ENCODE results near the gene AKIP1. TPM values are rescaled to one million over a fixed set of nuclear protein-coding genes. Genes with fewer than 3 reads are reported as not detected.

AKIP1 gene
- polyA plus RNA-seq, 1 donor from 2014 or later = 81.5 TPM

- Histone ChIP-seq H3K9ac (ENCODE audit: low read length) (peak within 1 kb of the TSS; percentile 92), H4K20me1 (ENCODE audit: insufficient read depth) (no peaks in the 10 kb centered on the region), H3K79me2 (replicated peaks; ENCODE audit: insufficient read depth, low read length) (peaks cover 14% of the 10 kb centered on the region), H2AFZ (ENCODE audit: low read depth, low read length) (peak within 1 kb of the TSS; percentile 98), H3K27ac (ENCODE audit: low read length) (peak within 1 kb of the TSS; percentile 88), H3F3A (ENCODE audit: insufficient read depth, low read length, poor library complexity, severe bottlenecking) (no peaks in the 10 kb centered on the region), H3K9me3 (ENCODE audit: low read length) (no peaks in the 10 kb centered on the region), H3K36me3 (ENCODE audit: insufficient read depth, low read length) (no peaks in the 10 kb centered on the region), H3K9me2 (ENCODE audit: insufficient read depth, low read length) (no peaks in the 10 kb centered on the region), H3K27me3 (ENCODE audit: insufficient read depth, low read depth, low read length) (no peaks in the 10 kb centered on the region), H3K4me2 (ENCODE audit: low read length) (peak within 1 kb of the TSS; percentile 96), H3K4me3 (ENCODE audit: low read length) (peak within 1 kb of the TSS; percentile 89)
- TF ChIP-seq RAD21 (conservative IDR thresholded peaks at IDR 0.05) (no peak), REST (IDR thresholded peaks at IDR 0.05; ENCODE audit: borderline replicate concordance) (no peak), POLR2AphosphoS5 (IDR thresholded peaks at IDR 0.05) (peak; percentile 76), MXI1 (conservative IDR thresholded peaks at IDR 0.05; ENCODE audit: poor library complexity, severe bottlenecking) (peak; percentile 81), TAF1 (IDR thresholded peaks at IDR 0.05; ENCODE audit: low read depth) (peak; percentile 51), EZH2 (IDR thresholded peaks at IDR 0.05; ENCODE audit: borderline replicate concordance, insufficient read depth, low read length, poor library complexity, severe bottlenecking) (no peak), SMC3 (conservative IDR thresholded peaks at IDR 0.05; ENCODE audit: poor library complexity) (no peak), EP300 (conservative IDR thresholded peaks at IDR 0.05; ENCODE audit: poor library complexity, severe bottlenecking) (peak; percentile 53), CTCF (IDR thresholded peaks at IDR 0.05; ENCODE audit: poor library complexity, severe bottlenecking) (peak; percentile 15)
Measured at GRCh38 chr11:8964324-8965320, 53.6 kb downstream of the AKIP1 start, which contains the start of gene TMEM9B. Gene TMEM9B, minus strand, starts transcription at chr11:8964442. Its CDS starts 129 bp downstream, at chr11:8964313.

- H3K27ac ChIP-seq (ENCODE audit: low read length) = no peak overlapping the region
- H4K20me1 ChIP-seq (ENCODE audit: insufficient read depth) = no peaks in the 10 kb centered on the region
- H3K79me2 ChIP-seq (replicated peaks; ENCODE audit: insufficient read depth, low read length) = peaks cover 9% of the 10 kb centered on the region
- no peak overlapping the region for H3K4me2 ChIP-seq (ENCODE audit: low read length)
- no peaks in the 10 kb centered on the region for H3K36me3 ChIP-seq (ENCODE audit: insufficient read depth, low read length)
- no peak overlapping the region for H3K9ac ChIP-seq (ENCODE audit: low read length)
- no peaks in the 10 kb centered on the region for H3K9me2 ChIP-seq (ENCODE audit: insufficient read depth, low read length)
- H3K9me3 ChIP-seq (ENCODE audit: low read length) = no peaks in the 10 kb centered on the region
- TF ChIP-seq EP300 (conservative IDR thresholded peaks at IDR 0.05; ENCODE audit: poor library complexity, severe bottlenecking) (no peak), REST (IDR thresholded peaks at IDR 0.05; ENCODE audit: borderline replicate concordance) (no peak), MXI1 (conservative IDR thresholded peaks at IDR 0.05; ENCODE audit: poor library complexity, severe bottlenecking) (no peak), SMC3 (conservative IDR thresholded peaks at IDR 0.05; ENCODE audit: poor library complexity) (no peak)
- no peak overlapping the region for H2AFZ ChIP-seq (ENCODE audit: low read depth, low read length)
- H3K27me3 ChIP-seq (ENCODE audit: insufficient read depth, low read depth, low read length) = no peaks in the 10 kb centered on the region
- no peaks in the 10 kb centered on the region for H3F3A ChIP-seq (ENCODE audit: insufficient read depth, low read length, poor library complexity, severe bottlenecking)
- no peak overlapping the region for H3K4me3 ChIP-seq (ENCODE audit: low read length)
Measured at GRCh38 chr11:8967184-8967583, 56.2 kb downstream of the AKIP1 start.

Measured in neural cell (in vitro differentiated cells).